Kidney tubule cell (primary cell): ENCODE results near the gene CD28.
A peak's percentile ranks its signal among the peaks of the same experiment; 100 is the strongest.
"Not testable (repeated sequence)": the region's sequence is repeated elsewhere in the genome, so short reads cannot be mapped to it uniquely, and the experiment has no call there.

Source experiments
- DNase-seq: peaks from one replicate; pipeline ENCODE4 v3.0.0-alpha.2; 2018; ENCODE audit warnings: low spot score

CD28 gene

DNA sequence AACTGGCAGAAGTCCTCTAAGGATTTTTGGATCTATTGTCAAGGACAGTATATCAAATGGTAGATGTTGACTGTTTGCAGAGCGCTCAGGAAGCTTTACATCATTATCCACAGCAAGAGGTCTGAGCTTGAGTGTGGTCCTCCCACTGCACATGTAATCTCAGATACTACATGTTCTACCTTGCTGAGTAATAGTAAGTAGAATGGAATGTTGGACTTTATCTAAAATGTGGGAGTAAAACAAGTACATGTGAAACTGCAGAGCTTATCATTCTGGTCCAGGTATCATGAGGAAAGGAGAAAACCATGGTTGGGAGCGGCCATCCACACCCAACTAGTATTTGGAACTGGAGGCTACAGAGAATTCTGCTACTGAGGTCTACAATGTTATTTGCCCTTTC is 19.3 kb upstream of the CD28 start:
- peak; percentile 63 for DNase-seq

DNA sequence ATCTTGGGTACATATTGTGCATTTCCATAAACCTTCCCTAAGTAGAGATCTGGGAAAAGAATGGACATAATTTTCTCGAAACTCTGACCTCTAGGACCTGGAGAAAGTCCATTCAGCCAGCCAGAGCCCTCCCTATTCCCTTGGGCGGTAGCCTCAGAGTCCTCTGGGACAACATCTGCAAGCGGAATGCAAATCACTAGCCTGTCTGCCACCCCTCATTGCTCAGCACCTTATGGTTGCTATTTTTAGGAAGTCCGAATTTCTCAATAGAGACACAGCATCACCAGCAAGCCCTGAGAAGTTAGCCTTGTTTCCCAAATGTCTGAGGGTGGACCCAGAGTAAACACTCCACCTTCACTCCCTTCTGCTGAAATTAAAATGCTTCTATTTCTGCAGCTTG is 17.6 kb upstream of the CD28 start:
- DNase-seq = no peak

DNA sequence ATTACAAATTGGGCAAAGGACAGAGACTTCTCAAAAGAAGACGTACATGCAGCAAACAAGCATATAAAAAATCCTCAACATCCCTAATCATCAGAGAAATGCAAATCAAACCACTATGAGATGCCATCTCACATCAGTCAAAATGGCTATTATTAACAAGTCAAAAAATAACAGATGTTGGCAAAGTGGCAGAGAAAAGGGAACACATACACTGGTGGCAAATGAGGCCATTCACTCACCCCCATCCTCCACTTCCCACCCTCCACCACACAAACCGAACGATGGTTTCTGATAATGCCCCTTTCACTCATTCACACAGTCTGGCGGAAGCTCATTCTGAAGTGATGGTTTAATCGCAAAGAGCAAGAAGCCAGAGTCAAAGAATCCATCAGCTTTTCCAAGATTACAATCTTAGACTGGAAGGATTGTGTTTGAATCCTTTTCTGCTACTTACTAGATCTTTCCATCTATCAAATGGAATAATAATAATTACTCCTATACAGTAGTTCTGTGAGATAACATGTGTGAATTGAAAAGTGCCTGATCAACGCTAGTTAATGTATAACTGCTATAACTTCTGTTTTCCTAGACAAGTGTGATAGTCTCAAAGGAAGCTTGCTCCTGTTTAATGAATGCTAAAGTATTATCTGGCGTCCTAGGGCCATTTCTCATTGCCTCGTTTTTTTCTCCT is 16.9 kb upstream of the CD28 start:
- DNase-seq = no peak

DNA sequence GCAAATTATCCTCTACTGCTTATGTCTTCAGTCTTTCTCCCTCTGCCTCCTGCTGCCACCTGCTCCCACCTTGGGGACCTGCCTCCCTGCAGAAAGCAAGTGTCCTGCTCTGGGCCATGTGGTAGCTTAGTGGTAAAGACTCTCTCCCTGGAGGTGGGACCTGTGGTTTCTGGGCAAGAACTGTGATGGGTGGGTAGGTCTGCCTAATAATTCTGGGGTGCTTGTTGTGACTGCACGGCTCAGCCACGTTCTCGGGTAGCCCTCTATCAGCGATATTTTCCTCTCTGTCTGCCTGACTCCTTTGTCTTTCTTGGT is 16.4 kb upstream of the CD28 start:
- DNase-seq = no peak

DNA sequence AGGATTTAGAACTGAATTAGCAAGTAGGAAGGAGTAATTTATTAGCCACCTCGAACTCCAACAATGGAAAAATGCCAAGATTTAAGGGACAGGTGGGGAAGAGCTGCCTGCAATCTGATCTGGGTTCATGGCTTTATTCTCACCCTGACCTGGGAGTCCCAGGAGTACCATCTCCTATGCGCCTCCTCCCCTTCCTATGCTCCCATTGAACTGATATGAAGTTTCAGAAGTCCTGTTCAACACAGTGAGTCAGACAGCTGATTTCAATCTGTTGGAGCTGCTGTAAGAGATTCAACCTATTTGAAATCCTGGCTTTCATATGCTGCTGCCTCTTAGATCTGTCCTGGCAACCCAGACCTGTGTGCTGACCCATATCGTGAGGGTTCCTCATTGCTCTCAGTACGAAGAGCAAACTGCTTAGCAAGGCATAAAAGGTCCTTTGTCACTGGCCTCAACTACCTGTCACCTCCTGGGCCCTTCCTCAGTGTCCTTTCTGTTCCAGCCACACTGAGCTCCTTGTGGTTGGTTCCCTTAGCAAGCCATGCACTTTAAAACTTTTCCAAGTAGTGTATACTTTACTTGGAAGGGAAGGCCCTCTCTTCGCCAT is 15.9 kb upstream of the CD28 start:
- DNase-seq = no peak

DNA sequence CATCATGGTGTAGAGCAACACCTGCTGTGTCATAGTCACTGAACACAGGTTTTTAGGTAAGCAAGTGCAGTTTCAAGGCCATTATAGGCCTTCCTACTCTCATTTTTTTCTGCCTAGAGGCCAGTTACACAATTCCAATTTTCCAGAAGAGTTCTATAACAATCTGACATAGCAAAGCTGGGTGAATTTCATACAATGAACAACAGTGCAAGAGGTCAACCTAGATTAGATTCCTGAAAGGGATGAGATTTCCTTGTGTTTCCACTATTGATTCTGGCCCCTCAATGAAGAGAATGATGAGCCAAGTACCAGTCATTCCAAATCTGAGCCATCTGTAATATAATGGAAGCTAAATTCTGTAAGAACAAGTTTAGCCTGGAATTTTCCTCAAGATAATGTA is 15.3 kb upstream of the CD28 start:
- DNase-seq = no peak

DNA sequence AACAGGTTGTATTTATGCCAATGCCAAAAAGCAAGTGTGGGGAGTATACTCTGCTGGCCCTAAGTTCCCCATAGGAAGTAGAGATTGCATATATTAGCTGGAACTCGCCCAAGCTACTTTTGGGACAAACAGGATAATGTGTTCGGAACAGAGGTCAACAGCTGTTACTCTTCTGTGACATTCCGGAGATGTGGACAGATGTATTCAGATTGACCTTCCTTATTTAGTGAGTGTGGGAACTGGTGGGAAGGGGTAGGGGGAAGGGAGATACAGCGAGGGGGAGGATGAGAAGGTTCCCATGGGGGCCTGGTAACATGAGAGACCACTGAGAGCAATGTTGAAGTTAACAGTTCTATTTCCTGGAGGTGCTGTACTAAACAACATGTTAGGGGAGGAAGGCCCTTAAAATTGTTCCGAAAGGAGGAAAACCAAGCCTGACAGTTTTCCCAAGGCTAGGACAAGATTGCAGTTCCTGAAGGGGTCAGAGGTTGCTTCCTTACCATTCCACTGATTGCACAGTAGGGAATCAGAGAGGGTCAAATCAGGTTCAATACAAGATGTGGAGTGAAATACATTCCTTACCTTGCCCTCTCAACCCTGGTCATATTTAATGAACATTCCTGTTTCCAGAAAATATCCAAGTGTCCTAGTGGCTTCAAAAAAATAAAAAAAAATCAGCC is 14.3 kb upstream of the CD28 start:
- DNase-seq = no peak

DNA sequence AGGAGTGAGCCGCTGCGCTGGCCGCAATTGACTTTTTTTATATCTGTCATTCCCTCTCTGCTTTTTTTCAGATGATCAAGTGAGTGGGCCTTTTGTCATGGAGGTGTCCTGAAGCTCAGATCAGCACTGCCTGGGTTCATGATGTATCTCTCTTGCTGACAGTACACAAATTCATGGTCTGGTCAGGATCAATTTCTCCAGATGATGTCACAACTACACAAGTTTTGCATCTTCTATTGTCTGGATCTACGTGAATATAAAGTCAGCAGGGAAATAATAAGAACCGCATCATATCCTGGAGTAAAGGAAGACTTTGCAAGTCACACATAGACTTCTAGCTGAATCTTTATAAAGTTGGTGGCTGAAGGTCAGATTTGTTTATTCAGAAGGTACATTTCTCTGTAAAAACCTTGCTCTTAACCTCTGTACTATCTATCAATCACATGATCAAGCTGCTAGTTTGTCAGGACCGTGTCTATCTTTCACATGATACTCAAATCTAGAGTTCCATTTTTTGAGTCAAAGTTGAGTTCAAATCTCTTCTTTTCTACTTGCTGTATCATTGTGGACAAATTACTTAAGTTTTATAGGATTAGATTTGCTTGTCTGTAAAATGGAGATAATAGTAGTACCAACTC is 13.1 kb upstream of the CD28 start:
- no peak for DNase-seq

DNA sequence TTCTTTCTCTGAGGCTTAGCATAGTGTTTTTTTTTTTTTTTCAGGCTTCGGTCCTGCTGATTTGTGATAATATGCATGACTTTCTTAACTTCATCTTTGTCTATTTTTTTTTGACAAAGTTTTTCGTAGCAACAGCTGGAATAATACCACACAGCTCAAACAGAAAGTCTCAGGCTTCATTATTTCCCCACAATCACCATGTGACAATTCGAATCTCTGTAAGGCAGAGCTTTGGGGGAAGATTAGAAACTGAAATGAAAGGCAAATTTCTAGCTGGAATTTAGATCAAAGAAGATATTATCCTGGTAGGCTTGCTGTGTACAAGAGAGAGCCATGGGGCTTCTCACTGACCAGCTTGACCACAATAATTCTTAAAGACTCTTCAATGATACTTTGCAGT is 12.2 kb upstream of the CD28 start:
- DNase-seq = no peak

DNA sequence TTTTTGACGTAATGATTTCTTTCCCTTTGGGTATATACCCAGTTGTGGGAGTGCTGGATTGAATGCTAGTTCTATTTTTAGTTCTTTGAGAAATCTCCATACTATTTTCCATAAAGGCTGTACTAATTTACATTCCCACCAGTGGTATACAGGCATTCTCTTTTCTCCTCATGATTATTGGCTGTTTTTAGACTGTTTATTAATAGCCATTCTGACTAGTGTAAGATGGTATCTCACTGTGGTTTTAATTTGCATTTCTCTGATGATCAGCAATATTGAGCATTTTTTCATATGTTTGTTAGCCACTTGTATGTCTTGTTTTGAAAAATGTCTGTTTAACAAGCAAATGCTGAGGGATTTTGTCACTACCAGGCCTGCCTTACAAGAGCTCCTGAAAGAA is 9.2 kb upstream of the CD28 start:
- no peak for DNase-seq

DNA sequence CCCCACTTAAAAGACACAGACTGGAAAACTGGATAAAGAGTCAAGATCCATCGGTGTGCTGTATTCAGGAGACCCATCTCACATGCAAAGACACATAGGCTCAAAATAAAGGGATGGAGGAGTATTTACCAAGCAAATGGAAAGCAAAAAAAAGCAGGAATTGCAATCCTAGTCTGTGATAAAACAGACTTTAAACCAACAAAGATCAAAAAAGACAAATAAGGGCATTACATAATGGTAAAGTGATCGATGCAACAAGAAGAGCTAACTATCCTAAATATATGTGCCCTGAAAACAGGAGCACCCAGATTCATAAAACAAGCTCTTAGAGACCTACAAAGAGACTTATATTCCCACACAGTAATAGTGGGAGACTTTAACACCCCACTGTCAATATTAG is 8.7 kb upstream of the CD28 start:
- not testable (repeated sequence) for DNase-seq

DNA sequence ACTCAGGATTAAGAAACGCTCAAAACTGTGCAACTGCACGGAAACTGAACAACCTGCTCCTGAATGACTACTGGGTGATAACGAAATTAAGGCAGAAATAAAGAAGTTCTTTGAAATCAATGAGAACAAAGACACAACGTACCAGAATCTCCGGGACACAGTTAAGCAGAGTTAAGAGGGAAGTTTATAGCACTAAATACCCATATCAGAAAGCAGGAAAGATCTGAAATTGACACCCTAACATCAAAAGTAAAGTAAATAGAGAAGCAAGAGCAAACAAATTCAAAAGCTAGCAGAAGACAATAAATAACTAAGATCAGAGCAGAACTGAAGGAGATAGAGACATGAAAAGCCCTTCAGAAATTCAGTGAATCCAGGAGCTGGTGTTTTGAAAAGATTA is 8.0 kb upstream of the CD28 start:
- DNase-seq = not testable (repeated sequence)

DNA sequence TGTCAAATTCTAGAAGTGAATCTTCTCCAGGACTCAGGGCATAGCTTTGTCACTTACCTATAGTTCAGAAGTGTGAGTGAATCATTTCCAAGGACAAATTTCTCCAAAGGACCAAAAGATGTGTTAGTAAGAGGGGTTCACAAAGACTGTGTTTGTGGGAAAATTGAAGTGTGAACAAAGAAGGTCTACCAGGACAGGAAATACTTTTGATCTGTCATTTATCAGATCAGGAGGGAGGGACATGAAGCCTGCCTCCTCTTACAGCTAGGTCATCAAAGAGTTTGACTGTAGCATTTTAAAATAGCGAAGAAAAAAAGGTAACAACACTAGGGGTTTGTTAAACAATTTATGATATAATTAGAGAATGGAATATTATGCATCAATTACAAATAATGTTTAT is 2.0 kb upstream of the CD28 start:
- DNase-seq = no peak

DNA sequence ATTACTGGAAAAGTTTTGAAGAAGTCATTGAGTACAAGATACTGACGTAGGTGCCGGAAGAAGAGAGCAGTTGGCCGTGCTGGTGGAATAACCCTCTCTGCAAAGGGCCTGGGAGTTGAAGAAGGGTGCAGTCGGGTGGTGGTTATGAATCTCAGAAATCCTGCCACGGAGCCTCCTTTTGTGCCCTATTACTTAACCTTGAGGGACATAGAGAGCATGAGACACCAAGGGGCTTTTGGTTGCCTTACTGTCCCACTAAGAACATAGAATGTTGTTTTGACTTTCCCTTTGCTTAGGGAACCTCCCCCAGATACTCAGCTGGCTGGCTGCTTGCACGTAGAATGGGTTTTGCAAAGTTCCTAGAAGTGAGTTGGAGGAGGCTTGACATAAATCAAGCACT is 1.3 kb upstream of the CD28 start:
- no peak for DNase-seq

DNA sequence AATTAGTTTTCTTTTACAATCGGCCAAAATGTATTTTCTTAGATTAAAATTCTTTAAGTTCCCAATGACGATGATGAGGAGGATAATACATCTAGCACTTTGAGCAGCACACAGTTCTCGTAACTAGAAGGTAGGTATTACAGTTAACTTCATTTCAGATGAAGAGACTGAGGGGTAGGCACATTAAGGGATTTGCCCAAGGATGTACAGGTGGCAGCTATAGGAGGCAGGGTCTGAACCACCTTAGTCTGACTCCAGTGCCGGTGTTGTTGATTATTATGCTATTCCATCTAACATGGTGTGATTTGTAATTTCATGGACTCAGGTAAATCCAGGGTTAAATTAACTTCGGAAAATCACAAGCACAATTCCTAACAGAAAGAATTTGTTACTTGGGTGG is 1.1 kb downstream of the CD28 start:
- no peak for DNase-seq

DNA sequence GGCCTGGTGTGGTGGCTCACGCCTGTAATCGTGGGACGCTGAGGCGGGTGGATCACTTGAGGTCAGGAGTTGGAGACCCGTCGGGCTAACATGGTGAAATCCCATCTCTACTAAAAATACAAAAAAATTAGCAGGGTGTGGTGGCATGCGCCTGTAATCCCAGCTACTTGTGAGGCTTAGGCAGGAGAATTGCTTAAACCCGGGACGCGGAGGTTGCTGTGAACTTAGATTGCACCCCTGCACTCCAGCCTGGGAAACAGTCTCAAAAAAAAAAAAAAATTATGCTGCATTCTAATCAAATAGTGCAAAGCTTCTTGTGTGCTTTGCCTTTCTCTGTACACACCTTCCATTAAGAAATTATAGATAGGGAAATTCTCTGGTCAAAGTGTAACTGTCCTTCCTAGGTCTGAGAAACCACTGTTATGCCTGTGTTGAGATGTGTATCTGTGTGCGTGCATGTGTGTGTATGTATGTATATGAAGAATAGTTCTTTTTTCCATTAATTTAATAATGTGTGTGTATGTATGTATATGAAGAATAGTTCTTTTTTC is 2.5 kb downstream of the CD28 start:
- DNase-seq = no peak

DNA sequence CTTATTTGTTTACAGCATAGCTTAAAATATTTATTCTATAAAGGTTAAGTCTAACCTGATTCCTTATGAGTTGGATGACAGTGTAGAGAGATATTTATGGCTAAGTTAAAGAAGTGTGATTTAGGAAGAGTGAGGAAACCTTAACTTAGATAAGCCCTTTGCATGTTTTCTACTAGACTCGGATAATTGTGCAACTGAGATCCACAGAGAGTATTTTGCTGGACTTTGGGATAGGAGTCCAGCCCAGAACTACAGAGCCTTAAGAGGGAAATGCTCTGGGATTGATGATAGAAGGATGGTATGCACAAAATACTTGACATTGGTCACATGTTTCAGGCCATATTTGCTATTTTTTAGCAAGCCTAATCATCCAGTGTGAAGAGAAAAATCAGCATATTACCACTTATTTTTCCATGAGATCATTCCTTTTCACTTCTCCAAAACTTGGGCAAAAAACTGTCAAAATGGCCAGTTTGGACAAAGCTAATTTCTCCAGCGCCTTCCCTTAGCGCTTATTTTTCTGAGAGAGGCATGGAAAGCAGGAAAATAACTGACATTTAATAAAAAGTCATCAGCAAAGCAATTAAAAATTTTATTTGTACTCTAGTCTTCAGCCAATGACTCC is 3.1 kb downstream of the CD28 start:
- no peak for DNase-seq

DNA sequence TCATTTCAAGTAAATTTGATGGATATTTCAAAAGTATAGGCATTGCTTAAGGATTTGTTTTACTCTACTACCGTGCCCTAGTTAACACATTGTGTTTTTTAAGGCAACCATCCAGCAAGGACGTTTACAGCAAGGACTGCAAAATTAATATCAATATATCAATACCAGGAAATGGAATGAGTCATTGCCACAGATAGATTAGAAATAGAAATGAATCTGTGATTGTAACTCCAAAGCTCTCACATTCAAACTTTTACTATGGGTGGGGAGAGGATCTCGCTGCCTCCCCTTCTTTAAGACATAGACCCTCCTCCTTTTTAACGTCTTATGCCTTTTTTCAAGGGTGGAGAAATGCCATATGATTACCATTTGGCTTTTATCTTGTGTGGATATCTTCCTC is 3.8 kb downstream of the CD28 start:
- DNase-seq = no peak

DNA sequence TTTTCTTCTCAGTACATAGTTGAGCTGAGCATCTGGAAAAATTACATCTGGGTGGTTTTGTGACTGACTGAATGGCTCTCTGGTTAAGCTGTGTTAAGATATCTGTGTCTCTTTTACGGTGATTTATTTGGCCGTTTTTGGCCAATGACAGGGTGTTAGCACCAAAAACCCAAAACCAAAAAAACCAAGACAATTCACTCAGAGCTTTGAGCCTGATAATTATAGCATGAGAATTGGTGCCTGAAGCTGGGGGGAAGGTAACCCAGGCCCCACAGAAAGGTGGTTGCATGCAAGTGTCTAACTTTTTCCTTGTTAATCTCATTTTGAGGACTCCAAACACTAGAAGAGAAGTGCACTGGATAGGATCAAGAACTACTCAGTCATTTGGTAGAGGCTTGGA is 4.5 kb downstream of the CD28 start:
- DNase-seq = no peak

DNA sequence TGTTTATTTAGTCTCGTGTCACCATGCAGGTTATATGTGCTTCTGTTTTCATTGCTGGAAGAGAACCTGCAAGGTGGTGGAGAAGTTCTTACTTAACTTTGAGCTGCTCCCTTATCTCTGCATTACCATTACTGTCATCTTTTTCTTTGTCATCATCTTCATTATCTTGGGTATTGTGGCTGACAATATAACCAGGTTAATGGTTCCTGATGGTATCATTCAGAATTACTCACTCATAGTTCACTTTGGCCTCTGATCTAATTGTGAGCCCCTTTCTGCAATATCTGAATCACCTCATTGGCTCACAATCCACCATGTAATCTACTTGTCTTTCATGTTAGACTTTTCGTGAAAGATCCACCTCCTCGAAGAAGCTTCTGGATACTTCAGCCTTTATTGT is 5.0 kb downstream of the CD28 start:
- DNase-seq = no peak

DNA sequence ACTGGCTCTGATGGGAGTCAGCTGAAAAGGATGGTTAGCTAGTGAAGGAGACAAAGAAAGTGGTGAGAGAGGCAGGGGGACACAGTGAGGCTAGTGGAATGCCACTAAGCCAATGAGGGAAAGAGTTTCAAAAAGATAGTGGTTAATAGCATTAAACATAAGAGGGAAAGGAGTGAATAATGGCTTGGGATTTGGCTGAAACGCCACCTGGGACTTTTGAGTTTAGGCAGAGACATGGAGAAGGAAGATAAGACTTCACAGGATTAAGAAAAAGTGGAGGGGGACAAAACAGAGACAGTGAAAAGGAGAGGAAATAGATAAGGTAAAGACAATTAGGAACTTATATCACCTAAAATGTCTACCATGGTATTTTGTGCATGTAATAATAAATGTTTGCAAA is 6.9 kb downstream of the CD28 start:
- no peak for DNase-seq

DNA sequence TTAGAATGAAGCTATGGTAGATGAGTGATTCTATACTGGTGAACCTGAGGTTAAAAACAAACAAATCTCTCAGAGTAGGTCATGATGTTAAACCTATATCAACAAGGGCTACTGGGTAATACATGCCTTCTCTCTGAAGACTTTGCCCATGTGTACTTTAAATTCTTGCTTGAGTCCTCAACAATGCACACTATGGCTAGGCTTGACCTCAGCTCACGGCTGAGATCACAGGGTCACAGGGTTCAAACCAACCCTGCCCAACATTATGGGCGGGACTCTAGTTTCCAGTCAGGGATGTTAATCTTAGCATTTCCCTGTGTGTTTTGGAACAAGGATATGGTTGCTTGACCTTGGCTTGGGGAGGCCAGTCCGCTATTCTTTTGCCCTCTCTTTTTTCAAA is 7.7 kb downstream of the CD28 start:
- DNase-seq = no peak

DNA sequence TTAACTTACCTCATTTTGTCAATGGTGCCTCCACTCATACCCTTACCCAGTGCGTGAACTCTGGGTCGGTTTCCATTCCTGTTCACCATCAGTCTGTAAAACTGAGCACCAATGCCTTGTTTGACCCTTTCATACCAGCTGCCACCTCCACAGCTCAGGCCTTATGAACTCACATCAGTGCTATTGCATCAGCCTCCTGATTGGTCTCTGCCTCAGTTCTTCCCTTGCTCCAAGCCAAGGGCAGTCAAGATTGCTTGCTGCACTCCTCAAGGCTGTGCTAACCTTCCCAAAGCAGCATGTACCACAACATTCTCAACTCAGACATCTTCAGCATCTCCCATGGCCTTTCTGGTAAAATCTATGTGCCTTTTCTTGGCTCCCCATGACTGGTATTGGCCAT is 9.3 kb downstream of the CD28 start:
- DNase-seq = no peak
